Stromal cell of bone marrow (primary cell): Measurements from ENCODE around the gene PNP.
"Not testable (repeated sequence)": the region's sequence is repeated elsewhere in the genome, so short reads cannot be mapped to it uniquely, and the experiment has no call there.

Experiments
- DNase-seq: peaks from one replicate; pipeline ENCODE4 v3.0.0-alpha.2; 2012; ENCODE audit warnings: low read depth

The PNP gene

DNA sequence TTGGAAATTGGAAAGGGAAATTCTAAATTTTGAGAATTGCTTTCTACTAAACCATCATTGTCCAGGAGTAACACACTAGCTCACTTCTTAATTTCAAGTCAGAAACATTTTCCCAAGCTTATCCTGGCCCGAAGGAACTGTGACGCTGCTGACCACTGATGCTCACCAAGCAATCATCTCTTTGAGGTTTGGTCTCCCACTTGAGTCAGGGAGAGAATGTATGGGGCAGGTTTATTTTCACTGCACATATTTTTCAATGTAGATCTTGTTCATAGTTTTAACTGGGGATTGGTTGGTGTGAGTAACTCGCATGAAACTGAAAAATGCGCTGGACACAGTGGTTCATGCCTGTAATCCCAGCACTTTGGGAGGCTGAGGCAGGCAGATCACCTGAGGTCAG lies 23.3 kb downstream of the PNP start:
- no peak for DNase-seq

- no peak for DNase-seq
Observed at GRCh38 chr14:20493634-20494033, 24.4 kb downstream of the PNP start.

DNA sequence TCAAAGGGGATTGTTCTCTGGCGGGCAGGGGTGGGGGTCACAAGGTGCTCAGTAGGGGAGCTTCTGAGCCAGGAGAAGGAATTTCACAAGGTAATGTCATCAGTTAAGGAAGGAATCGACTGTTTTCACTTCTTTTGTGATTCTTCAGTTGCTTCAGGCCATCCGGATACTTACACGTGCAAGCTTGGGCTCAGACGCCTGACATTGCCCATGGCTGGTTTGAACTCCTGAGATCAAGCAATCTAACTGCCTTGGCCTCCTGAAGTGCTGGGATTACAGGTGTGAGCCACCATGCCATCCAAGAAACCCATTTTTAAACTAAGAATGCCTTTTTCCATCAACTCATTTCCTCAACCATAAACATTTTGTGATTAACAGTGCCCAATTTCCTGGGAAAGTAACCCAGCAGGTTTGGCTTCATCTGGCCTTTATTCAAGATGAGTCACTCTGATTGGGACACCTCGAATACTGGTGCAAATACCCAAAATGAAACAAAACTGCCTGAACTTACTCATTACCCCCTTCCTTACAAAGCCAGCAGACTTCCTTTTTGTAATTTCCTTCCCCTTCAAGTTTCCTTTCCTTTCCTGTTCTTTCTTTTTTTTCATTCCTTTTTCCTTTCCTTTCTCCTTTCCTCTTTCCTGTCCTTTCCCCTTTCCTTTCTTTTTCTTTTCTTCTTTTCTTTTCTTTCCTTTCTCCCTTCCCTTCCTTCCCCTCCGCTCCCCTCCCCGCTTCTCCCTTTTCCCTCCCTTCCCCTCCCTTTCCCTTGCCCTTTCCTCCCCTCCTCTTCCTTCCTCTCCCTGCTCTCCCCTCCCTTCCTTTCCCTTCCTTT lies 25.9 kb downstream of the PNP start:
- DNase-seq, result peak; percentile 45

DNA sequence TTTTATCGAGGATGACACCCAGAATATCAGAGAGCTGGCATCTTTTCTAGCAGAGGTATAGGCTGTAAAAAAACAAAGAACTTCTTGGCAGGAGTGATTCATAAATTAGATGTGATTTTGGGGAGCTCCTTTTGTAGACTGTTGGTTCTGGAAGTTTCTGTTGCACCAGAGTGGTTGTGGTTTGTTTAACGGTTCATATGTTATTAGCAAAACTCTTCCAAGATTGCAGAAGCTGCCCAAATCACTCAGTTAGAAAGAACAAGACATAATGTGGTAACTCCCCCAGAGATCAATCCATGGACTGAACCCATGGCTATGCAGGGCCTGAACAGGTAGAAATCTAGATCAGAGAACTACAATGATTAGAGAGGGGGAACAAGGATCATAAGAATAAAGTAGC lies 29.4 kb downstream of the PNP start:
- no peak for DNase-seq

- no peak for DNase-seq
Observed at GRCh38 chr14:20499108-20499507, 29.9 kb downstream of the PNP start.

DNA sequence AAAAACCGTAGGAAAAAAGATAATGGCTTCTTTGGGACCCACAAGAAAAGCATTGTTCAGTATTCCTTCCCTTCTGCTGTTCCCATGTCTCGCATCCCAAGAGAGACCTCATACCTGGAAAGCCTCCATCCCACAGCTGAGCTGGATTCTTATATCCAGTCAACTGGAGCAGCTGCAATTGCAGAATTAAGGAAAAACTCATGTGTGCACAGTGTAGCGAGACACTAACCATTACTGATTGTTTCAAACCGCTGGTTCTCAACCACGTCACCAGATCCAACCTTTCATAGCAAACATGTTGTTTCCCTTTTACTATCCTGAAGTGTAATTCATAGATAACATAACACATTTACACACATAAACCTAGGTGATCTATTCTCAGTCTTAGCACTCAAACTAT lies 30.7 kb downstream of the PNP start:
- DNase-seq, result no peak

GRCh38 chr14:20501346-20501745 lies 32.1 kb downstream of the PNP start:
- peak; percentile 43 for DNase-seq

- no peak for DNase-seq
Observed at GRCh38 chr14:20503898-20504297, 34.7 kb downstream of the PNP start.

GRCh38 chr14:20506276-20506675 lies 37.1 kb downstream of the PNP start:
- DNase-seq, result not testable (repeated sequence)

DNA sequence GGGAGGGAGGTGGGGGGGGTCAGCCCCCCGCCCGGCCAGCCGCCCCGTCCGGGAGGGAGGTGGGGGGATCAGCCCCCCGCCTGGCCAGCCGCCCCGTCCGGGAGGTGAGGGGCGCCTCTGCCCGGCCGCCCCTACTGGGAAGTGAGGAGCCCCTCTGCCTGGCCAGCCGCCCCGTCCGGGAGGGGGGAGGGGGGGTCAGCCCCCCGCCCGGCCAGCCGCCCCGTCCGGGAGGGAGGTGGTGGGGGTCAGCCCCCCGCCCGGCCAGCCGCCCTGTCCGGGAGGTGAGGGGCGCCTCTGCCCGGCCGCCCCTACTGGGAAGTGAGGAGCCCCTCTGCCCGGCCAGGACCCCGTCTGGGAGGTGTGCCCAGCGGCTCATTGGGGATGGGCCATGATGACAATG lies 37.5 kb downstream of the PNP start:
- DNase-seq, result not testable (repeated sequence)

- DNase-seq, result not testable (repeated sequence)
Observed at GRCh38 chr14:20507537-20507936, 38.3 kb downstream of the PNP start.

DNA sequence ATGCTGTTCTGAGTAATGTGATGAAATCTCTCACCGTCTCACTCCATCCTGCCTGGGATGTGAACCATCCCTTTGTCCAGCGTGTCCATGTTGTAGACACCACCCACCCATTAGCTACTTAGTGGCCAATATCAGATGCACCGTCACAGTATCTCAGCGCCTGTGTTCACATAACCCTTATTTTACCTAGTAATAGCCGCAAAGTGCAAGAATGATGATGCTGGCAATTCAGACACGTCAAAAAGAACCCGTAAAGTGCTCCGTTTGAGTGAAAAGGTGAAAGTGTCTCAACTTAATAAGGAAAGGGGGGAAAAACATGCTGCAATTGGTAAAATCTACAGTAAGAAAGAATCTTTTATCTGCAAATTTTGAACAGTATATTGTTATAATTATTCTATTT lies 39.2 kb downstream of the PNP start:
- DNase-seq, result no peak

DNA sequence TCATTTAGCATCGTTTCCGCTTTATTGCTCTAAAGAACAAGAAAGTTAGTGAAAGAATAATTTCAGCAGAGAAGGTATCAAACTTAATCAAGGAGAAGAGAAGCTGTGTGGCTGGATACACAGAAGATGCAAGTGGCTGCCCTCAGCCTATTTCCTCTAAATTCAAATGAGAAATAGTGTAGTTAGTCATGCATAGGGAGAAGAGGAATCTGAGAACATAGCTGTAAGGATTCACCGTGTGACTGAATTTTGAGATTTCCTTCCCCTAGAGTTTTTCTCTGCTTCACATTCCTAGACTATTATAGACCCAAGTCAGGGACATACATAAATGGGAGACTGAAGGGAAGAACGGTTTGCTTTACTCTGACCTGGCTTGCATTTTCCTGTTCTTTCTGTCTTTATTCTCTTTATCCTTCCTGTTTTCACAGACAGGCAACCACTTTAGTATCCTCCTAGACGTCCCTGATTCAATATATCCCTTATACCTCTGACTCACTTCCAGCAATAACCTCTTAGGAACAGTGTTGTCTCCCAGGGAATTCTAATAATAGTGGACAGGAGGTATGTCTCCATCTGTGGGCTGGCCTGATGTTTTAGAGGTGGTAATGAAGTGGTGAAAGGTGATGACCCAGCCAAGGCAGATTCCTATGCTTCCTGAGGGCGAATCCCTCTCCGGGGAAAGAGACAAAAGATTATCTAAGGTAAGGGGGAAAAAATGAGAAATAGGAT lies 43.1 kb downstream of the PNP start:
- no peak for DNase-seq

- no peak for DNase-seq
Observed at GRCh38 chr14:20515846-20516245, 46.6 kb downstream of the PNP start.

DNA sequence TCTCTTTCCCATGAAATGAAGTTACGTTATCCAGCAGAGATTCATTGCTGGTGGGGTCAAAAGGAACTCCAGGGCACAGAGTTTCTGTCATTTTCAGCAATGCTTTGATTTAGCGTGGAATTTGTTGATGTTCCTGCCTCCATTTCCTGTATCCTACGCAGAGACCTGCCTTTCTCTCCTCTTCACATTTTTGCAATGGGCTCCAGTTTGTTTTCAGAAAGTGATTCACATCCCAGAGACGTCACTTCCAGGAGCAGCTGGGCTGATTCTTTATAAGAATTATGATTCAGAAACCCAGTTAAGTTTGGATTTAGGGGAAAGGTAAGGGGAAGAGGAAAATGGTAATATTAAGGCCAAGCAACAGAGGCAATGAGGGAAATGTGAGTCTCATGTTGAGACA lies 47.7 kb downstream of the PNP start:
- peak; percentile 59 for DNase-seq

- no peak for DNase-seq
Observed at GRCh38 chr14:20522332-20522731, 53.1 kb downstream of the PNP start.

DNA sequence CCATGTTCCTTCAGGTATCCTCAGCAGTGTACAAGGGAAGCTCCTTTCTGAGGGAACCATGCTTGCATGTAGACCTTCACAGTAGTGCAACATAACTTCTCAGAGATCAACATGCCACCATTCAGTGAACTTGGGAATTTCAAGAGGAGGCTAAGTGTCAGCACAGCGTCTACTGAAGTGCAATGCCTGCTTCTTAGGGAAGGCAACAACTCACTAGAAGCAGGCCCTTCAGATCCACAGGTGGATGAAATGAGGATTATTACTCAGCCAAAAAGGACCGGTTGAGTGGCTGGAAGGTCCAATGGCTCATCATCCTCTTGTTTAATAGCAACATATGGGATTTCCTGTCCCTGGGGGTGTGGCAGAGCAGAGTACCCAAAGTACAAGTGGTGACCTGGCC lies 54.8 kb downstream of the PNP start:
- DNase-seq, result no peak
